K562 (cell line): ENCODE data around the gene NRAP. TPM values are rescaled to one million over a fixed set of nuclear protein-coding genes. Genes with fewer than 3 reads are reported as not detected.

ENCODE experiments used
- ATAC-seq: fragments of 200-7000 bp; cut with Tn5 transposase; 3 replicates; pipeline ENCODE4 v1.9.1; 2020; ENCODE audit warnings: moderate library complexity
- BruUV-seq: library from RNA; stranded (reverse); fragments of 400-500 nt; replicated peaks from 2 replicates; lab custom pipeline; 2021; lab: Mats Ljungman, UMichigan
- CTCF ChIA-PET: fragments of 300-600 bp; formaldehyde crosslinking; extraction: SDS; loops from one replicate; lab custom pipeline; 2021; ENCODE audit warnings: low intra/inter-chr PET ratio; lab: Yijun Ruan, JAX
- POLR2A ChIA-PET: fragments of 300-600, 350-650 bp; sonication (Branson Sonifier 250); formaldehyde crosslinking; extraction: SDS; loops from one replicate; lab custom pipeline; 2021; ENCODE audit warnings: antibody characterized with exemption, inconsistent platforms; lab: Yijun Ruan, JAX
- DNase-seq, 4 experiments: peaks; one replicate each; pipeline versions ENCODE4 v3.0.0 to v3.0.0-alpha.2; 2011 to 2018; ENCODE audit warnings: low spot score in 3 of 4, mixed read lengths in 3 of 4; ENCODE audit errors: extremely low read depth in 1 of 4
- FAIRE-seq: peaks from 2 replicates; lab custom pipeline; 2011; peaks lifted over from hg19 to GRCh38; lab: Jason Lieb, UNC
- H2AFZ ChIP-seq: 2 replicates; pipeline ENCODE4 v1.6.0; 2011; ENCODE audit warnings: low read depth, low read length, control low read depth, inconsistent platforms
- H3K27ac ChIP-seq: fragments of 200-600 bp; 3 replicates; pipeline ENCODE4 v1.8.0; 2011; ENCODE audit warnings: low read depth, mild to moderate bottlenecking, control low read depth, inconsistent platforms, low read length, moderate library complexity, mixed read lengths; ENCODE audit errors: extremely low read depth
- H3K27me3 ChIP-seq, 2 experiments: fragments of 300-600 bp in 1 of 2; 2 replicates in 1 of 2; 3 replicates in 1 of 2; pipeline versions ENCODE4 v1.6.0 to v1.8.0; 2011; ENCODE audit warnings: inconsistent platforms in 2 of 2, low read length in 2 of 2, mild to moderate bottlenecking in 1 of 2, mixed read lengths in 1 of 2, moderate library complexity in 1 of 2; ENCODE audit not compliant: control insufficient read depth in 2 of 2, insufficient read depth in 2 of 2
- H3K36me3 ChIP-seq: fragments of 300-600 bp; 3 replicates; pipeline ENCODE4 v1.8.0; 2011; ENCODE audit warnings: mild to moderate bottlenecking, low read length, inconsistent platforms; ENCODE audit not compliant: control insufficient read depth, insufficient read depth
- H3K4me1 ChIP-seq, 2 experiments: fragments of 200-600 bp in 1 of 2; replicated peaks in 1 of 2; 2 replicates in 1 of 2; 3 replicates in 1 of 2; pipeline versions ENCODE4 v1.5.1 to v1.8.0; 2011; ENCODE audit warnings: inconsistent platforms in 2 of 2, low read length in 2 of 2, mild to moderate bottlenecking in 1 of 2, mixed read lengths in 1 of 2, moderate library complexity in 1 of 2; ENCODE audit not compliant: control insufficient read depth in 2 of 2, insufficient read depth in 2 of 2
- H3K4me2 ChIP-seq: 2 replicates; pipeline ENCODE4 v1.6.1; 2011; ENCODE audit warnings: low read length, control low read depth, inconsistent platforms, mixed read lengths; ENCODE audit not compliant: insufficient read depth
- H3K4me3 ChIP-seq: fragments of 200-600 bp; sonication (generic), shearing (Covaris generic); 2 replicates; pipeline ENCODE4 v1.5.1; 2016; ENCODE audit warnings: control low read depth, inconsistent platforms
- H3K79me2 ChIP-seq: fragments of 200-600 bp; 3 replicates; pipeline ENCODE4 v1.8.0; 2011; ENCODE audit warnings: low read length, inconsistent platforms; ENCODE audit not compliant: control insufficient read depth, insufficient read depth
- H3K9ac ChIP-seq, 2 experiments: 2 replicates each; pipeline versions ENCODE4 v1.6.0 to v1.6.1; 2011; ENCODE audit warnings: low read depth in 2 of 2, low read length in 2 of 2, control low read depth in 1 of 2, inconsistent platforms in 1 of 2, mild to moderate bottlenecking in 1 of 2, mixed read lengths in 1 of 2; ENCODE audit not compliant: insufficient read depth in 1 of 2
- H3K9me1 ChIP-seq: one replicate; pipeline ENCODE4 v1.6.0; 2011; ENCODE audit warnings: inconsistent platforms, mild to moderate bottlenecking, low read length, moderate library complexity; ENCODE audit not compliant: control insufficient read depth, insufficient read depth
- H3K9me3 ChIP-seq: replicated peaks from 2 replicates; pipeline ENCODE4 v1.5.1; 2011; ENCODE audit warnings: low read depth, low read length, inconsistent platforms; ENCODE audit not compliant: control insufficient read depth, insufficient read depth
- H4K20me1 ChIP-seq: replicated peaks from 2 replicates; pipeline ENCODE4 v1.6.1; 2011; ENCODE audit warnings: low read length, inconsistent platforms, mixed read lengths; ENCODE audit not compliant: control insufficient read depth, insufficient read depth
- CHCHD3 ChIP-seq: fragments of 250-450 bp; sonication (Bioruptor Pico); IDR thresholded peaks from 2 replicates; pipeline ENCODE4 v2.1.2; 2022; ENCODE audit warnings: mild to moderate bottlenecking
- HIVEP1 ChIP-seq: fragments of 250-450 bp; sonication (Bioruptor Pico); IDR thresholded peaks from 2 replicates; pipeline ENCODE4 v1.4.0; 2020; ENCODE audit warnings: mild to moderate bottlenecking
- NCOA1 ChIP-seq: fragments of 450-650 bp; IDR thresholded peaks from 2 replicates; pipeline ENCODE4 v1.6.1; 2016; ENCODE audit warnings: low read depth
- TCF7 ChIP-seq: sonication (generic); IDR thresholded peaks from 2 replicates; pipeline ENCODE4 v1.6.1; 2016; ENCODE audit warnings: antibody characterized with exemption, borderline replicate concordance
- WGBS: fragments of 100-300 bp; shearing (Covaris generic); methylation state at CpG from one replicate; pipeline ENCODE4 v1.1.6; 2016; ENCODE audit warnings: low coverage, mixed read lengths; ENCODE audit not compliant: insufficient coverage; ENCODE audit errors: missing lambda C conversion rate; 5-methylcytosine and 5-hydroxymethylcytosine counted together
- in situ Hi-C: fragments of 300-500 bp; cut with MboI; formaldehyde crosslinking; loops from 4 replicates; pipeline ENCODE4 v1.15.0; 2018; ENCODE audit warnings: inconsistent platforms, mixed read lengths
- intact Hi-C: fragments of 100-400 bp; cut with micrococcal nuclease; formaldehyde crosslinking; loops from 2 replicates; pipeline ENCODE4 v1.14.2; 2022
- polyA plus RNA-seq, 8 experiments: library from polyadenylated mRNA; depleted of rRNA in 4 of 8; stranded (reverse) in 5 of 8; unstranded in 3 of 8; fragments of >200 nt; fragmentation: Nextera tagmentation in 2 of 8; fragmentation: Illumina TruSeq in 1 of 8; extraction: Ambion mirVana in 2 of 8; extraction: Trizol in 1 of 8; gene quantifications; 2 replicates each; pipeline versions ENCODE4 v1.2.1 to v1.2.3, GENCODE V29; 2011 to 2014; ENCODE audit warnings: inconsistent platforms in 1 of 8, missing spikeins in 1 of 8
- total RNA-seq, 7 experiments: library from RNA; depleted of rRNA in 6 of 7; stranded (reverse); fragments of >200 nt in 6 of 7; fragmentation: Illumina TruSeq in 2 of 7; extraction: Trizol in 2 of 7; gene quantifications; 2 replicates each; pipeline versions ENCODE4 v1.2.1 to v1.2.3, GENCODE V29; 2011 to 2021; ENCODE audit warnings: low replicate concordance in 1 of 7
- TF ChIP-seq, protein P1 (sequence below): fragments of 250-450 bp; sonication (Bioruptor Pico); IDR thresholded peaks from 2 replicates; pipeline ENCODE4 v1.5.0; 2021
- TF ChIP-seq, protein P2 (sequence below): fragments of 200-800 bp; sonication (Bioruptor generic); IDR thresholded peaks from 2 replicates; pipeline ENCODE4 v1.6.1; 2016; ENCODE audit warnings: missing genetic modification characterization, missing compliant biosample characterization

The NRAP gene
- total and polyA plus RNA-seq, 9 of the 15 experiments (the other 6 are each of a cell fraction or from before 2014, with no cell fraction given): not detected

- Histone ChIP-seq H3K4me1 (no peaks in the 10 kb centered on the region), H3K9me1 (no peaks in the 10 kb centered on the region), H3K27ac (no peak overlapping the region), H3K4me3 (no peak overlapping the region), H3K79me2 (no peaks in the 10 kb centered on the region), H2AFZ (no peak overlapping the region), H3K36me3 (no peaks in the 10 kb centered on the region), H3K4me2 (no peak overlapping the region), H3K9ac (no peak overlapping the region), H3K27me3 (no peaks in the 10 kb centered on the region; a peak in 1 of 5 replicates), H3K9me3 (no peaks in the 10 kb centered on the region), H4K20me1 (no peaks in the 10 kb centered on the region)
- in situ Hi-C loops (no loop called here), intact Hi-C loops (no loop called here)
- DNase-seq (no peak), FAIRE-seq (no peak), ATAC-seq (no peak)
- WGBS: 0% methylated on average over 3 of the region's 3 CpGs
- TF ChIP-seq TCF7 (no peak), NCOA1 (no peak), CHCHD3 (CRISPR knock-in tag) (no peak), HIVEP1 (CRISPR knock-in tag) (no peak)
- TF ChIP-seq, protein P1, sequence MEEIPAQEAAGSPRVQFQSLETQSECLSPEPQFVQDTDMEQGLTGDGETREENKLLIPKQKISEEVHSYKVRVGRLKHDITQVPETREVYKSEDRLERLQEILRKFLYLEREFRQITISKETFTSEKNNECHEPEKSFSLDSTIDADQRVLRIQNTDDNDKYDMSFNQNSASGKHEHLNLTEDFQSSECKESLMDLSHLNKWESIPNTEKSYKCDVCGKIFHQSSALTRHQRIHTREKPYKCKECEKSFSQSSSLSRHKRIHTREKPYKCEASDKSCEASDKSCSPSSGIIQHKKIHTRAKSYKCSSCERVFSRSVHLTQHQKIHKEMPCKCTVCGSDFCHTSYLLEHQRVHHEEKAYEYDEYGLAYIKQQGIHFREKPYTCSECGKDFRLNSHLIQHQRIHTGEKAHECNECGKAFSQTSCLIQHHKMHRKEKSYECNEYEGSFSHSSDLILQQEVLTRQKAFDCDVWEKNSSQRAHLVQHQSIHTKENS (CRISPR knock-in tag): no peak
- TF ChIP-seq, protein P2, sequence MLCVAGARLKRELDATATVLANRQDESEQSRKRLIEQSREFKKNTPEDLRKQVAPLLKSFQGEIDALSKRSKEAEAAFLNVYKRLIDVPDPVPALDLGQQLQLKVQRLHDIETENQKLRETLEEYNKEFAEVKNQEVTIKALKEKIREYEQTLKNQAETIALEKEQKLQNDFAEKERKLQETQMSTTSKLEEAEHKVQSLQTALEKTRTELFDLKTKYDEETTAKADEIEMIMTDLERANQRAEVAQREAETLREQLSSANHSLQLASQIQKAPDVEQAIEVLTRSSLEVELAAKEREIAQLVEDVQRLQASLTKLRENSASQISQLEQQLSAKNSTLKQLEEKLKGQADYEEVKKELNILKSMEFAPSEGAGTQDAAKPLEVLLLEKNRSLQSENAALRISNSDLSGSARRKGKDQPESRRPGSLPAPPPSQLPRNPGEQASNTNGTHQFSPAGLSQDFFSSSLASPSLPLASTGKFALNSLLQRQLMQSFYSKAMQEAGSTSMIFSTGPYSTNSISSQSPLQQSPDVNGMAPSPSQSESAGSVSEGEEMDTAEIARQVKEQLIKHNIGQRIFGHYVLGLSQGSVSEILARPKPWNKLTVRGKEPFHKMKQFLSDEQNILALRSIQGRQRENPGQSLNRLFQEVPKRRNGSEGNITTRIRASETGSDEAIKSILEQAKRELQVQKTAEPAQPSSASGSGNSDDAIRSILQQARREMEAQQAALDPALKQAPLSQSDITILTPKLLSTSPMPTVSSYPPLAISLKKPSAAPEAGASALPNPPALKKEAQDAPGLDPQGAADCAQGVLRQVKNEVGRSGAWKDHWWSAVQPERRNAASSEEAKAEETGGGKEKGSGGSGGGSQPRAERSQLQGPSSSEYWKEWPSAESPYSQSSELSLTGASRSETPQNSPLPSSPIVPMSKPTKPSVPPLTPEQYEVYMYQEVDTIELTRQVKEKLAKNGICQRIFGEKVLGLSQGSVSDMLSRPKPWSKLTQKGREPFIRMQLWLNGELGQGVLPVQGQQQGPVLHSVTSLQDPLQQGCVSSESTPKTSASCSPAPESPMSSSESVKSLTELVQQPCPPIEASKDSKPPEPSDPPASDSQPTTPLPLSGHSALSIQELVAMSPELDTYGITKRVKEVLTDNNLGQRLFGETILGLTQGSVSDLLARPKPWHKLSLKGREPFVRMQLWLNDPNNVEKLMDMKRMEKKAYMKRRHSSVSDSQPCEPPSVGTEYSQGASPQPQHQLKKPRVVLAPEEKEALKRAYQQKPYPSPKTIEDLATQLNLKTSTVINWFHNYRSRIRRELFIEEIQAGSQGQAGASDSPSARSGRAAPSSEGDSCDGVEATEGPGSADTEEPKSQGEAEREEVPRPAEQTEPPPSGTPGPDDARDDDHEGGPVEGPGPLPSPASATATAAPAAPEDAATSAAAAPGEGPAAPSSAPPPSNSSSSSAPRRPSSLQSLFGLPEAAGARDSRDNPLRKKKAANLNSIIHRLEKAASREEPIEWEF (CRISPR knock-in tag): no peak
- POLR2A ChIA-PET: interaction anchor here (0.6 to 0.9 kb wide), 2 partner anchors 11 to 481 kb away, joined by 3 to 4 read pairs; no protein-coding TSS in a partner anchor
- BruUV-seq: no TSS peak
- CTCF ChIA-PET: no interaction called here
Measured at GRCh38 chr10:113583571-113583970, 80.3 kb downstream of the NRAP start.
